Immature natural killer cell (primary cell): ENCODE data around the gene ORMDL1. TPM values are rescaled to one million over a fixed set of nuclear protein-coding genes. Genes with fewer than 3 reads are reported as not detected.
A peak's percentile ranks its signal among the peaks of the same experiment; 100 is the strongest.

ENCODE experiments used
- DNase-seq, 3 donors: peaks; one replicate each; pipeline ENCODE4 v3.0.0; 2022; ENCODE audit warnings: mixed read lengths in 1 of 3
- H3K27ac Mint-ChIP-seq, 6 donors: one replicate each; pipeline ENCODE4 v1.8.0; 2020; ENCODE audit warnings: mixed read lengths in 6 of 6, mild to moderate bottlenecking in 5 of 6, inconsistent platforms in 4 of 6, moderate library complexity in 3 of 6
- H3K27me3 Mint-ChIP-seq, 3 donors: one replicate each; pipeline ENCODE4 v1.8.0; 2020 to 2021; ENCODE audit warnings: low read depth in 3 of 3, mild to moderate bottlenecking in 3 of 3, mixed read lengths in 3 of 3, moderate library complexity in 3 of 3, inconsistent platforms in 1 of 3
- H3K36me3 Mint-ChIP-seq, 3 donors: one replicate each; pipeline ENCODE4 v1.8.0; 2020; ENCODE audit warnings: mixed read lengths in 3 of 3, inconsistent platforms in 2 of 3, mild to moderate bottlenecking in 2 of 3
- H3K4me1 Mint-ChIP-seq, 2 donors: one replicate each; pipeline ENCODE4 v1.8.0; 2020; ENCODE audit warnings: inconsistent platforms in 2 of 2, mild to moderate bottlenecking in 2 of 2, mixed read lengths in 2 of 2, moderate library complexity in 1 of 2
- H3K4me3 Mint-ChIP-seq, 5 donors: one replicate each; pipeline ENCODE4 v1.8.0; 2020; ENCODE audit warnings: mild to moderate bottlenecking in 5 of 5, mixed read lengths in 5 of 5, inconsistent platforms in 3 of 5, moderate library complexity in 3 of 5
- H3K9me3 Mint-ChIP-seq, 6 donors: one replicate each; pipeline ENCODE4 v1.8.0; 2020; ENCODE audit warnings: mild to moderate bottlenecking in 6 of 6, mixed read lengths in 6 of 6, inconsistent platforms in 4 of 6, moderate library complexity in 3 of 6
- polyA plus RNA-seq, 3 donors: library from polyadenylated mRNA; unstranded; fragments of 300-500 nt; fragmentation: Illumina TruSeq; gene quantifications; one replicate each; pipeline ENCODE4 v1.2.3, GENCODE V29; 2021

The ORMDL1 gene
- 100 to 1,000 TPM in 1 of 3 donors, 10 to 100 TPM in 2; 70.8 to 113 (median 85.2) TPM for polyA plus RNA-seq

GRCh38 chr2:189783927-189784867 is at the start of gene ORMDL1, which contains the start of gene PMS1:
TSS of gene ORMDL1 (minus strand) at chr2:189784339. CDS start at chr2:189782595, 1,744 bp downstream.
TSS of gene PMS1 (plus strand) at chr2:189784450. CDS start at chr2:189791810, 7,360 bp downstream.
- H3K4me1 Mint-ChIP-seq = peaks cover 51 to 67% of the 10 kb centered on the region in 2 donors
- H3K36me3 Mint-ChIP-seq = peaks cover 5 to 19% (median 13%) of the 10 kb centered on the region in 3 donors
- DNase-seq = peak; percentile 97 to 98 (median 97)
- peak within 1 kb of the TSS; percentile 96 to 98 (median 97) for H3K27ac Mint-ChIP-seq
- no peaks in the 10 kb centered on the region for H3K9me3 Mint-ChIP-seq
- H3K4me3 Mint-ChIP-seq = peak within 1 kb of the TSS; percentile 93 to 96 (median 94)
- peaks cover 0 to 14% (median 9%) of the 10 kb centered on the region in 3 donors for H3K27me3 Mint-ChIP-seq

GRCh38 chr2:189830510-189830909 is 46.4 kb upstream of the ORMDL1 start:
- H3K9me3 Mint-ChIP-seq = no peaks in the 10 kb centered on the region
- H3K27ac Mint-ChIP-seq = no peak overlapping the region
- H3K4me1 Mint-ChIP-seq = no peaks in the 10 kb centered on the region
- no peak overlapping the region for H3K4me3 Mint-ChIP-seq
- H3K36me3 Mint-ChIP-seq = peaks cover 4 to 11% (median 8%) of the 10 kb centered on the region in 3 donors
- peaks cover 0 to 2% (median 0%) of the 10 kb centered on the region in 3 donors for H3K27me3 Mint-ChIP-seq
- DNase-seq = no peak

- Mint-ChIP-seq H3K27me3 (peaks cover 0 to 2% (median 0%) of the 10 kb centered on the region in 3 donors), H3K27ac (peak overlapping the region in 2 of 6 donors; percentile 22 to 29), H3K4me3 (no peak overlapping the region), H3K9me3 (no peaks in the 10 kb centered on the region), H3K36me3 (peaks cover 4 to 11% (median 8%) of the 10 kb centered on the region in 3 donors), H3K4me1 (no peaks in the 10 kb centered on the region)
- DNase-seq = no peak
Measured at GRCh38 chr2:189829102-189829833, 45.1 kb upstream of the ORMDL1 start.

- Mint-ChIP-seq H3K27ac (no peak overlapping the region), H3K9me3 (no peaks in the 10 kb centered on the region)
Measured at GRCh38 chr2:189826039-189826438, 41.9 kb upstream of the ORMDL1 start.

GRCh38 chr2:189824694-189825396 is 40.7 kb upstream of the ORMDL1 start:
- DNase-seq = no peak
- H3K4me3 Mint-ChIP-seq = no peak overlapping the region
- H3K4me1 Mint-ChIP-seq = no peaks in the 10 kb centered on the region
- no peaks in the 10 kb centered on the region for H3K9me3 Mint-ChIP-seq
- H3K36me3 Mint-ChIP-seq = peaks cover 3 to 10% (median 10%) of the 10 kb centered on the region in 3 donors
- H3K27ac Mint-ChIP-seq = no peak overlapping the region
- peaks cover 0 to 2% (median 0%) of the 10 kb centered on the region in 3 donors for H3K27me3 Mint-ChIP-seq

More at GRCh38 chr2:189826039-189826438, 41.9 kb upstream of the ORMDL1 start:
- Mint-ChIP-seq H3K36me3 (peaks cover 4 to 13% (median 11%) of the 10 kb centered on the region in 3 donors), H3K27me3 (peaks cover 0 to 2% (median 0%) of the 10 kb centered on the region in 3 donors), H3K4me3 (no peak overlapping the region), H3K4me1 (no peaks in the 10 kb centered on the region)
- DNase-seq = no peak

- H3K4me1 Mint-ChIP-seq = no peaks in the 10 kb centered on the region
- peaks cover 10 to 21% (median 21%) of the 10 kb centered on the region in 3 donors for H3K36me3 Mint-ChIP-seq
- H3K27me3 Mint-ChIP-seq = no peaks in the 10 kb centered on the region
- H3K27ac Mint-ChIP-seq = peak overlapping the region in 1 of 6 donors; percentile 34
- no peaks in the 10 kb centered on the region for H3K9me3 Mint-ChIP-seq
- H3K4me3 Mint-ChIP-seq = no peak overlapping the region
- no peak for DNase-seq
Measured at GRCh38 chr2:189821953-189822748, 38.0 kb upstream of the ORMDL1 start.

GRCh38 chr2:189819297-189819704 is 35.2 kb upstream of the ORMDL1 start:
- Mint-ChIP-seq H3K4me1 (no peaks in the 10 kb centered on the region), H3K9me3 (no peaks in the 10 kb centered on the region), H3K4me3 (no peak overlapping the region), H3K27ac (no peak overlapping the region), H3K36me3 (peaks cover 11 to 31% (median 21%) of the 10 kb centered on the region in 3 donors), H3K27me3 (no peaks in the 10 kb centered on the region)
- no peak for DNase-seq

GRCh38 chr2:189818249-189819038 is 34.3 kb upstream of the ORMDL1 start:
- no peaks in the 10 kb centered on the region for H3K27me3 Mint-ChIP-seq
- H3K27ac Mint-ChIP-seq = no peak overlapping the region
- DNase-seq = no peak
- H3K4me1 Mint-ChIP-seq = no peaks in the 10 kb centered on the region
- no peak overlapping the region for H3K4me3 Mint-ChIP-seq
- peaks cover 19 to 35% (median 21%) of the 10 kb centered on the region in 3 donors for H3K36me3 Mint-ChIP-seq
- no peaks in the 10 kb centered on the region for H3K9me3 Mint-ChIP-seq

GRCh38 chr2:189803431-189803830 is 19.3 kb upstream of the ORMDL1 start:
- H3K27me3 Mint-ChIP-seq = peaks cover 0 to 2% (median 0%) of the 10 kb centered on the region in 3 donors
- peaks cover 4 to 10% (median 4%) of the 10 kb centered on the region in 3 donors for H3K36me3 Mint-ChIP-seq
- no peak overlapping the region for H3K27ac Mint-ChIP-seq

GRCh38 chr2:189802396-189802912 is 18.3 kb upstream of the ORMDL1 start:
- Mint-ChIP-seq H3K27me3 (peaks cover 0 to 2% (median 0%) of the 10 kb centered on the region in 3 donors), H3K4me1 (peaks cover 0 to 16% of the 10 kb centered on the region in 2 donors), H3K4me3 (no peak overlapping the region), H3K9me3 (no peaks in the 10 kb centered on the region), H3K27ac (no peak overlapping the region), H3K36me3 (peaks cover 2 to 14% (median 4%) of the 10 kb centered on the region in 3 donors)
- no peak for DNase-seq

More at GRCh38 chr2:189803431-189803830, 19.3 kb upstream of the ORMDL1 start:
- Mint-ChIP-seq H3K4me1 (peaks cover 0 to 10% of the 10 kb centered on the region in 2 donors), H3K9me3 (no peaks in the 10 kb centered on the region), H3K4me3 (no peak overlapping the region)
- DNase-seq = no peak

GRCh38 chr2:189799531-189799930 is 15.4 kb upstream of the ORMDL1 start:
- no peak for DNase-seq
- peaks cover 5 to 31% (median 6%) of the 10 kb centered on the region in 3 donors for H3K36me3 Mint-ChIP-seq
- H3K27ac Mint-ChIP-seq = peak overlapping the region in 1 of 6 donors; percentile 19
- H3K4me3 Mint-ChIP-seq = no peak overlapping the region
- H3K4me1 Mint-ChIP-seq = peaks cover 0 to 16% of the 10 kb centered on the region in 2 donors
- peaks cover 0 to 2% (median 0%) of the 10 kb centered on the region in 3 donors for H3K27me3 Mint-ChIP-seq
- no peaks in the 10 kb centered on the region for H3K9me3 Mint-ChIP-seq

GRCh38 chr2:189799030-189799331 is 14.8 kb upstream of the ORMDL1 start:
- Mint-ChIP-seq H3K27me3 (peaks cover 0 to 2% (median 0%) of the 10 kb centered on the region in 3 donors), H3K36me3 (peaks cover 5 to 36% (median 9%) of the 10 kb centered on the region in 3 donors), H3K4me3 (no peak overlapping the region), H3K4me1 (peaks cover 0 to 16% of the 10 kb centered on the region in 2 donors), H3K27ac (no peak overlapping the region), H3K9me3 (no peaks in the 10 kb centered on the region)
- no peak for DNase-seq
